ENCODE measurements around the gene CPHXL. TPM values are rescaled to one million over a fixed set of nuclear protein-coding genes. Genes with fewer than 3 reads are reported as not detected.

The CPHXL gene
- polyA plus RNA-seq, 1 donor from 2014 or later: not detected

- Histone ChIP-seq H3K9me3 (ENCODE audit: low read length) (no peaks in the 10 kb centered on the region), H2AFZ (ENCODE audit: low read depth, low read length) (no peak overlapping the region), H3K27me3 (ENCODE audit: insufficient read depth, low read depth, low read length) (no peaks in the 10 kb centered on the region), H3K36me3 (ENCODE audit: insufficient read depth, low read length) (no peaks in the 10 kb centered on the region), H3K9me2 (ENCODE audit: insufficient read depth, low read length) (no peaks in the 10 kb centered on the region), H3F3A (ENCODE audit: insufficient read depth, low read length, poor library complexity, severe bottlenecking) (no peaks in the 10 kb centered on the region), H3K4me3 (ENCODE audit: low read length) (no peak overlapping the region), H3K27ac (ENCODE audit: low read length) (no peak overlapping the region), H4K20me1 (ENCODE audit: insufficient read depth) (no peaks in the 10 kb centered on the region), H3K4me2 (ENCODE audit: low read length) (no peak overlapping the region), H3K79me2 (replicated peaks; ENCODE audit: insufficient read depth, low read length) (no peaks in the 10 kb centered on the region), H3K9ac (ENCODE audit: low read length) (no peak overlapping the region)
- TF ChIP-seq MXI1 (conservative IDR thresholded peaks at IDR 0.05; ENCODE audit: poor library complexity, severe bottlenecking) (no peak), CTCF (IDR thresholded peaks at IDR 0.05; ENCODE audit: poor library complexity, severe bottlenecking) (no peak), REST (IDR thresholded peaks at IDR 0.05; ENCODE audit: borderline replicate concordance) (no peak), SMC3 (conservative IDR thresholded peaks at IDR 0.05; ENCODE audit: poor library complexity) (no peak), TAF1 (IDR thresholded peaks at IDR 0.05; ENCODE audit: low read depth) (no peak), POLR2AphosphoS5 (IDR thresholded peaks at IDR 0.05) (no peak), EP300 (conservative IDR thresholded peaks at IDR 0.05; ENCODE audit: poor library complexity, severe bottlenecking) (no peak)
These were observed 33.8 kb upstream of the CPHXL start for GRCh38 chr16:75760018-75760519.

GRCh38 chr16:75758215-75758614, 31.9 kb upstream of the CPHXL start:
- Histone ChIP-seq H3K79me2 (replicated peaks; ENCODE audit: insufficient read depth, low read length) (no peaks in the 10 kb centered on the region), H4K20me1 (ENCODE audit: insufficient read depth) (no peaks in the 10 kb centered on the region), H2AFZ (ENCODE audit: low read depth, low read length) (no peak overlapping the region), H3K9ac (ENCODE audit: low read length) (no peak overlapping the region), H3K9me2 (ENCODE audit: insufficient read depth, low read length) (no peaks in the 10 kb centered on the region), H3K9me3 (ENCODE audit: low read length) (no peaks in the 10 kb centered on the region), H3K27ac (ENCODE audit: low read length) (no peak overlapping the region), H3K4me3 (ENCODE audit: low read length) (no peak overlapping the region), H3K27me3 (ENCODE audit: insufficient read depth, low read depth, low read length) (no peaks in the 10 kb centered on the region), H3K36me3 (ENCODE audit: insufficient read depth, low read length) (no peaks in the 10 kb centered on the region), H3F3A (ENCODE audit: insufficient read depth, low read length, poor library complexity, severe bottlenecking) (no peaks in the 10 kb centered on the region), H3K4me2 (ENCODE audit: low read length) (no peak overlapping the region)
- no peak for TF ChIP-seq TAF1 (IDR thresholded peaks at IDR 0.05; ENCODE audit: low read depth)
- TF ChIP-seq CTCF (IDR thresholded peaks at IDR 0.05; ENCODE audit: poor library complexity, severe bottlenecking): no peak
- TF ChIP-seq SMC3 (conservative IDR thresholded peaks at IDR 0.05; ENCODE audit: poor library complexity): no peak

All from neural cell (in vitro differentiated cells).